Activated naive CD4-positive, alpha-beta T cell treated with anti-CD3 and anti-CD28 coated beads, Interleukin-2, amount 10 ng/mL, durations not matched to agents 7 days and 5 days (primary cell): ENCODE results near the gene PTBP3.
"Not testable (repeated sequence)": the region's sequence is repeated elsewhere in the genome, so short reads cannot be mapped to it uniquely, and the experiment has no call there.

Experiments
- CTCF ChIA-PET: fragments of 350-600 bp; sonication (Branson Sonifier 250); formaldehyde crosslinking; loops from one replicate; lab custom pipeline; 2021; ENCODE audit warnings: antibody characterized with exemption; lab: Charles Lee
- DNase-seq: peaks from one replicate; pipeline ENCODE4 v3.0.0-alpha.2; 2020
- H3K27ac Mint-ChIP-seq: one replicate; pipeline ENCODE4 v1.8.0; 2021; ENCODE audit warnings: mild to moderate bottlenecking, moderate library complexity, mixed read lengths
- H3K27me3 Mint-ChIP-seq: one replicate; pipeline ENCODE4 v1.8.0; 2021; ENCODE audit warnings: mild to moderate bottlenecking, mixed read lengths
- H3K36me3 Mint-ChIP-seq: one replicate; pipeline ENCODE4 v1.8.0; 2021; ENCODE audit warnings: mixed read lengths
- H3K4me1 Mint-ChIP-seq: one replicate; pipeline ENCODE4 v1.8.0; 2021; ENCODE audit warnings: mixed read lengths
- H3K4me3 Mint-ChIP-seq: one replicate; pipeline ENCODE4 v1.8.0; 2021; ENCODE audit warnings: mild to moderate bottlenecking, moderate library complexity, mixed read lengths
- H3K9me3 Mint-ChIP-seq: one replicate; pipeline ENCODE4 v1.8.0; 2021; ENCODE audit warnings: mixed read lengths

PTBP3 gene

GRCh38 chr9:112332977-112333638, at the start of gene PTBP3:
PTBP3 (minus strand) TSS chr9:112333619; CDS start chr9:112297865, 35,754 bp downstream.
- H3K27me3 Mint-ChIP-seq, result peaks cover 4% of the 10 kb centered on the region
- peak; percentile 85 for DNase-seq
- peak within 1 kb of the TSS; percentile 97 for H3K27ac Mint-ChIP-seq
- H3K4me1 Mint-ChIP-seq, result peaks cover 42% of the 10 kb centered on the region
- CTCF ChIA-PET, result interaction anchor here (0.7 to 2.7 kb wide), 5 partner anchors 16 to 239 kb away, joined by 3 to 8 read pairs (median 5); no protein-coding TSS in a partner anchor
- no peaks in the 10 kb centered on the region for H3K9me3 Mint-ChIP-seq
- H3K4me3 Mint-ChIP-seq, result peak within 1 kb of the TSS; percentile 98
- H3K36me3 Mint-ChIP-seq, result peaks cover 12% of the 10 kb centered on the region

GRCh38 chr9:112382501-112383364, 49.3 kb upstream of the PTBP3 start:
- DNase-seq, result no peak
- Mint-ChIP-seq H3K27ac (no peak overlapping the region), H3K27me3 (no peaks in the 10 kb centered on the region), H3K36me3 (no peaks in the 10 kb centered on the region), H3K9me3 (no peaks in the 10 kb centered on the region), H3K4me1 (peaks cover 40% of the 10 kb centered on the region), H3K4me3 (no peak overlapping the region)
- CTCF ChIA-PET, result no interaction called here

GRCh38 chr9:112382066-112382465, 48.6 kb upstream of the PTBP3 start:
- peaks cover 1% of the 10 kb centered on the region for H3K36me3 Mint-ChIP-seq
- no peak overlapping the region for H3K27ac Mint-ChIP-seq
- CTCF ChIA-PET, result no interaction called here
- no peak for DNase-seq
- H3K27me3 Mint-ChIP-seq, result no peaks in the 10 kb centered on the region
- no peaks in the 10 kb centered on the region for H3K9me3 Mint-ChIP-seq
- no peak overlapping the region for H3K4me3 Mint-ChIP-seq
- peaks cover 42% of the 10 kb centered on the region for H3K4me1 Mint-ChIP-seq

- Mint-ChIP-seq H3K27me3 (no peaks in the 10 kb centered on the region), H3K4me3 (peak overlapping the region; percentile 99), H3K36me3 (peaks cover 4% of the 10 kb centered on the region), H3K27ac (peak overlapping the region; percentile 99), H3K9me3 (no peaks in the 10 kb centered on the region), H3K4me1 (peaks cover 44% of the 10 kb centered on the region)
- CTCF ChIA-PET, result interaction anchor here (0.7 to 1.0 kb wide), 3 partner anchors 17 to 268 kb away, joined by 3 to 5 read pairs (median 3); no protein-coding TSS in a partner anchor
- no peak for DNase-seq
Measured at GRCh38 chr9:112380825-112381221, 47.4 kb upstream of the PTBP3 start.

- CTCF ChIA-PET, result interaction anchor here (0.6 to 2.3 kb wide), 7 partner anchors 18 to 284 kb away, joined by 3 to 9 read pairs (median 3); partner anchors contain the start of gene KIAA1958
- Mint-ChIP-seq H3K4me3 (peak within 1 kb of the TSS; percentile 99), H3K9me3 (no peaks in the 10 kb centered on the region), H3K27ac (peak within 1 kb of the TSS; percentile 99), H3K36me3 (peaks cover 4% of the 10 kb centered on the region), H3K27me3 (no peaks in the 10 kb centered on the region), H3K4me1 (peaks cover 44% of the 10 kb centered on the region)
- no peak for DNase-seq
Measured at GRCh38 chr9:112380102-112380824, 46.8 kb upstream of the PTBP3 start, which contains the start of gene HSDL2. HSDL2 (plus strand) TSS chr9:112380108; CDS start chr9:112380164, 56 bp downstream.

GRCh38 chr9:112379177-112380101, 46.0 kb upstream of the PTBP3 start:
- peak overlapping the region; percentile 99 for H3K4me3 Mint-ChIP-seq
- peaks cover 4% of the 10 kb centered on the region for H3K36me3 Mint-ChIP-seq
- H3K9me3 Mint-ChIP-seq, result peaks cover 4% of the 10 kb centered on the region
- H3K27ac Mint-ChIP-seq, result peak overlapping the region; percentile 99
- peak; percentile 99 for DNase-seq
- CTCF ChIA-PET, result interaction anchor here (0.6 to 2.3 kb wide), 9 partner anchors 17 to 781 kb away, joined by 3 to 9 read pairs (median 3); partner anchors contain the start of gene KIAA1958
- H3K4me1 Mint-ChIP-seq, result peaks cover 43% of the 10 kb centered on the region
- H3K27me3 Mint-ChIP-seq, result no peaks in the 10 kb centered on the region

GRCh38 chr9:112378328-112379176, 45.1 kb upstream of the PTBP3 start:
- H3K4me3 Mint-ChIP-seq, result peak overlapping the region; percentile 99
- peaks cover 4% of the 10 kb centered on the region for H3K9me3 Mint-ChIP-seq
- H3K4me1 Mint-ChIP-seq, result peaks cover 42% of the 10 kb centered on the region
- H3K27me3 Mint-ChIP-seq, result no peaks in the 10 kb centered on the region
- peaks cover 4% of the 10 kb centered on the region for H3K36me3 Mint-ChIP-seq
- H3K27ac Mint-ChIP-seq, result peak overlapping the region; percentile 99
- CTCF ChIA-PET, result interaction anchor here (0.6 to 2.3 kb wide), 7 partner anchors 16 to 331 kb away, joined by 3 to 9 read pairs (median 3); partner anchors contain the start of gene KIAA1958
- peak; percentile 38 for DNase-seq

- Mint-ChIP-seq H3K4me3 (peak overlapping the region; percentile 99), H3K4me1 (peaks cover 40% of the 10 kb centered on the region), H3K9me3 (peaks cover 4% of the 10 kb centered on the region), H3K27me3 (no peaks in the 10 kb centered on the region), H3K36me3 (peaks cover 7% of the 10 kb centered on the region), H3K27ac (peak overlapping the region; percentile 0)
- CTCF ChIA-PET, result interaction anchor here (0.8 to 2.3 kb wide), 5 partner anchors 11 to 330 kb away, joined by 3 to 9 read pairs (median 4); no protein-coding TSS in a partner anchor
- no peak for DNase-seq
Measured at GRCh38 chr9:112377684-112378327, 44.4 kb upstream of the PTBP3 start.

GRCh38 chr9:112377087-112377486, 43.7 kb upstream of the PTBP3 start:
- Mint-ChIP-seq H3K9me3 (peaks cover 4% of the 10 kb centered on the region), H3K36me3 (peaks cover 7% of the 10 kb centered on the region), H3K27me3 (no peaks in the 10 kb centered on the region), H3K27ac (no peak overlapping the region), H3K4me3 (no peak overlapping the region), H3K4me1 (peaks cover 38% of the 10 kb centered on the region)
- CTCF ChIA-PET, result interaction anchor here (0.8 to 1.0 kb wide), 2 partner anchors 10 to 280 kb away, joined by 4 to 5 read pairs; no protein-coding TSS in a partner anchor
- DNase-seq, result peak; percentile 38

- Mint-ChIP-seq H3K27me3 (no peaks in the 10 kb centered on the region), H3K27ac (no peak overlapping the region), H3K9me3 (peaks cover 4% of the 10 kb centered on the region), H3K4me1 (peaks cover 26% of the 10 kb centered on the region), H3K4me3 (no peak overlapping the region), H3K36me3 (peaks cover 7% of the 10 kb centered on the region)
- CTCF ChIA-PET, result interaction anchor here (1.2 kb wide), 1 partner anchor 14 kb away, joined by 3 read pairs; no protein-coding TSS in a partner anchor
- DNase-seq, result no peak
Measured at GRCh38 chr9:112375361-112375760, 41.9 kb upstream of the PTBP3 start.

GRCh38 chr9:112374232-112374631, 40.8 kb upstream of the PTBP3 start:
- peaks cover 26% of the 10 kb centered on the region for H3K4me1 Mint-ChIP-seq

More at GRCh38 chr9:112374232-112374631, 40.8 kb upstream of the PTBP3 start:
- H3K9me3 Mint-ChIP-seq, result peaks cover 14% of the 10 kb centered on the region
- H3K27ac Mint-ChIP-seq, H3K36me3 Mint-ChIP-seq, CTCF ChIA-PET, H3K4me3 Mint-ChIP-seq, H3K27me3 Mint-ChIP-seq, DNase-seq: not testable (repeated sequence)
